GM19467 (cell line): ENCODE results near the gene WDFY1.

ENCODE experiments used
- ATAC-seq: cut with Tn5 transposase; IDR thresholded peaks from one replicate; pipeline ENCODE4 v1.9.1; 2021; ENCODE audit warnings: mild to moderate bottlenecking, moderate library complexity; ENCODE audit not compliant: unreplicated experiment

Gene WDFY1, protein sequence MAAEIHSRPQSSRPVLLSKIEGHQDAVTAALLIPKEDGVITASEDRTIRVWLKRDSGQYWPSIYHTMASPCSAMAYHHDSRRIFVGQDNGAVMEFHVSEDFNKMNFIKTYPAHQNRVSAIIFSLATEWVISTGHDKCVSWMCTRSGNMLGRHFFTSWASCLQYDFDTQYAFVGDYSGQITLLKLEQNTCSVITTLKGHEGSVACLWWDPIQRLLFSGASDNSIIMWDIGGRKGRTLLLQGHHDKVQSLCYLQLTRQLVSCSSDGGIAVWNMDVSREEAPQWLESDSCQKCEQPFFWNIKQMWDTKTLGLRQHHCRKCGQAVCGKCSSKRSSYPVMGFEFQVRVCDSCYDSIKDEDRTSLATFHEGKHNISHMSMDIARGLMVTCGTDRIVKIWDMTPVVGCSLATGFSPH

DNA sequence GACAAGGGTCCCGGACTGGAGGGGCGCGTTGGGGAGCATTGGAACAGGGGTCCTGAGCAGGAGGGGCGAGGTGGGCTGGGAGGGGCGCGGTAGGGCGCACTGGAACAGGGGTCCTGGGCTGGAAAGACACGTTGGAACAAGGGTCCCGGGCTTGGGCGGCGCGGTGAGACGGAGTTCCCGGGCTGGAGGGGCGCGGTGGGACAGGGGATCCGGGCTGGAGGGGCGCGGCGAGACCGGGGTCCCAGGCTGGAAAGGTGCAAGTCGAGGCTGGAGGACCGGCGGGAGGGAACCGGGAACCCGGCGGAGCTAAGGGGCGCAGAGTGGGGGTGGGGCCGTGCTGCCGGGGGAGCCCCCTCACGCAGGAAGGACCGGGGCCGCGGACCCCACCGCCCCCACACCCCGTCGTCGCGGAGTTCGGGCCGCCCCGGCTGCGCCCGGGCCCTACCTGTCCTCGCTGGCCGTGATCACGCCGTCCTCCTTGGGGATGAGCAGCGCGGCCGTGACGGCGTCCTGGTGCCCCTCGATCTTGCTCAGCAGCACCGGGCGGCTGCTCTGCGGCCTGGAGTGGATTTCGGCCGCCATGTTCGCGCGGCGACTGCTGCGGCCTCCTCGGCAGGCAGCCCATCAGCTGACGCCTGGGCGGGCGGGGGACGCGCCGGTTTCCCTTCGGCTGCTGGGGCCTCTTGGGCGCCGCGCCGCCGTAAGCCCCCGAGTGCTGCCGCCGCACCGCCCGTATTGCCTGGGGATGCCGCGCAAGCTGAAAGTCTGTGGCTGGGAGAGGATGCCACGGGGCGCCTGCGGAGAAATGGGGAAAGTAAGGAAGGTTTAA is at the start of gene WDFY1:
Gene WDFY1, minus strand, starts transcription at position 633 of the 829 bp plus-strand sequence. Its CDS starts 51 bp downstream, at position 582.
- peak; percentile 87 for ATAC-seq

DNA sequence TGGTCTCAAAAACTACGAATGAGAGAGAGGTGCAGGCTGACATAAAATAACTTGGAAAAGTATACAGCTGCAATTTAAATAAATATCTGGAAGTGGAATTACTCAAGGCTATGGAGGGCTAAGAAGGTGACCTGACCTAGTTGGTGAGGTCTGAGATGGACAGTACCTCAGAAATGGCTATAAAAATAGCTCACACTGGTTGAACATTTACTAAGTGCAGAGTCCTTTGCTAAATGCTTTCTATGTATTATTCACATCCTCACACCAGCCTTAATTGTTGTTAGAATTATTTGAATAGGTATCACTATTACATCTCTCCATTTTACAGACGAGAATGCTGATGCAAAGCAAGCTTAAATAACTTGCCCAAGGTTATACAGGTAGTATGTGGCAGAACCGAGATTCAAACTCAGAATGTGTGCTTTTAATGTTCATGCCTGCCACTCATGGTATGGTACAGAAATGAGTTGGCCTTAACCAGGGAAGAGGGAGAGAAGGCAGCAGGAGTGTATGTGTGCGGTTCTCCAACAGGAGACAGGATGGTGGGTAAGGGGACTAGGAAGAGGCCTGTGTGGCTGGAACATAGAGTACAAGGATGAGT is 49.5 kb upstream of the WDFY1 start:
- no peak for ATAC-seq

DNA sequence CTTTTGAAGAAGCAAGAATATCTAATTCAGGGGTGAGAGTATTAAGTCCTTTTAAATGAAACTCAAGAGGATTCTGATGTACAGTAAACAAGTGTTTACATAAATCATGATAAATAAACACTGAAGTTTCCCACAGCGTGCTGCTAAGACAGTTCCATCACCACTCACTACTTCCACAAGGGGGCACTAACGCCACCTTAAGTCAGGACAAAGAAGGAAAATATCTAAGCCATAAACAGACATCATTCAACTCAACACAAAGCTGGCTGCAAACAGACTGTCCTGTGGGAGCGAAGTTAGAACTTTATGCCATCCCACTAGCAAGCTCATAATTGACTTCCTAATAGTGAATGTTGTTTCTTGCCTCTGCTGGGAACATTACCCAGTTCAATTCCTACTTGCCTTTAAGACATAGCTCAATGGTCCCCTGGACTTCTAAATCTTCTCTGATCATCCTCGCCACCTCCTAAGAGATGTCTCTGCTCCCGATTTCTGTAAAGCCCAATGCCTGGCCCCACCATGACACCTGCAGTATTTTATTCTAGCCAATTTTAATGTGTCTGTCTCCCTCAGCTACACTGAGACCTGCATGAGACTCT is 48.6 kb upstream of the WDFY1 start:
- peak; percentile 60 for ATAC-seq

DNA sequence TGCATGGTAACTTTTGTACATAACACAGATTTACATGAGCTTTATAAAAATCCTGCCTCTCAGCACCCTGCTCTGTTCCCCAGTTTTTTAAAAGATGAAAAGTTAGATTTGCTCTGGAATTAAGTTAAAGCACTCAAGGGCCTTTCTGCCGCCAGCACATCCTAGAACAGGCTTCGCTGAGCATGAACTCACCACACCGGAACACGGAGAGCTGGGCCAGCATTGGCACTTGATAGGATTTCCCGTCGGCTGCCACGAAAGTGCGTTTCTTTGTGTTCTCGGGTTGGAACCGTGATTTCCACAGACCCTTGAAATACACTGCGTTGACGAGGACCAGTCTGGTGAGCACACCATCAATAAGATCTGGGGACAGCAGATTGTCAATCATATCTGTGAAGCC is 46.5 kb upstream of the WDFY1 start:
- ATAC-seq: no peak

DNA sequence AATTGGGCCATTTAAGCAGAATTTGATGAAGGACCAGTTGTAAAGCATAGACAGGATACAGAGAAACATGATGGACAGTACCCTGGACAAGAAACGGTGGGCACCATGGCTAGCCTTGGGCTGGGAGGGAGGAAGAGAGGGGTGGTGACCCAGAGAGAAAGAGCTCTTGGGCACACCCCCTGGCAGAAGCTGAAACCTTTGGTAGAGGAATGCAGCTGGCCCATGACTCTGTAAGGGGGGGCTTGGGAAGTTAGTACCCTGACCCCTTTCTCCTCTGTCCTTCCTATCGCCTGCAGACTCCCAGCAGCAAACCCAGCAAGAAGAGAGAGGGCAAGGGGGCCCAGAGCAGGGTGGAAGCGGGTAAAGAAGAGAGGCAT is 44.7 kb upstream of the WDFY1 start:
- no peak for ATAC-seq

DNA sequence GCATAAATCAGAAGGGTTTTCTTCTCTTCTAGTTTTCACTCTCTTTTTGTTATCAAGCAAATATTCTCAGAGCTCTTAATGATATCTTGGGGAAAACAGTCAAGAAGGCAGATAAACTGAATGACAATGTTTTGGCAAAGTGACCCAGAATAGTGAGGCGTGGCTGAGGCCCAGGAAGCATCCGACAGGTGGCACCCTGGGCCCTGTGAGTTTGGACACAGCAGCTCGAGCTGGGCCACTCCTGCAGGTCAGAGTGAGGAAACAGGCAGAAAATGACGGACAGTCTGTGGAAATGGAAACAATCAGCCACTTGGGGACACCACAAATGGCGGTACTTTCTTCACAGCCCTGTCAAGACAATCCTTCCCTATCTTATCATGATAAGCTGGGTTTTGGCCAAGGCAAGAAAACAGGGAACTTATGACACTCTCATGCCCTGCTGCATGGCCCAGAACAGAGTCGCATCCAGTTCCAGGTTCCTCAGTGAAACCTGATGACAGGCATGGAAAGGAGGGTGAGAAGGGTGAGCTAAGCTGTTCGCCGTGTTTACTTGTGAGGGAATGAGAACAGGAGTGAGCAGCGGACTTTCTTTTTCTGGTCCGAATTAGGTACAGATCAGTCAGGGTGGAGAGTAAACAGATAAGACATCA is 44.2 kb upstream of the WDFY1 start:
- no peak for ATAC-seq

DNA sequence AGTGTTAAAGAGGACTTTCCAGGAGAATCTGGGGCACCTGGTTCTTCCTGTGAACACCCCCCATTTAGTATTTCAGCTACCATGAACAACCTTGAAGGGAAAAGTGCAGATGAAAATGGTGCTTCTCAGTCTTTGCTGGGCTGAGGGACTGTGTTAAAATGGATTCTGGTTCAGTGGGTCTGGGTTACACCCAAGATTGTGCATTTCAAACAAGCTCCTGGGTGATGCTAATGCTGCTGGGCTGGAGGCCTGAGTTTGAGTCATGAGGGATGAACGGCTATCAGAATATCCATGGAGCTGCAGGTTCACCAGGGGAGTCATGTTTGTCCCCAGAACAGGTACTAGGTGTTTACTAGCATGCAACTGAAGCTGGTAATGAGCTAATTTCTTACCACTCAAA is 36.1 kb upstream of the WDFY1 start:
- ATAC-seq: no peak

DNA sequence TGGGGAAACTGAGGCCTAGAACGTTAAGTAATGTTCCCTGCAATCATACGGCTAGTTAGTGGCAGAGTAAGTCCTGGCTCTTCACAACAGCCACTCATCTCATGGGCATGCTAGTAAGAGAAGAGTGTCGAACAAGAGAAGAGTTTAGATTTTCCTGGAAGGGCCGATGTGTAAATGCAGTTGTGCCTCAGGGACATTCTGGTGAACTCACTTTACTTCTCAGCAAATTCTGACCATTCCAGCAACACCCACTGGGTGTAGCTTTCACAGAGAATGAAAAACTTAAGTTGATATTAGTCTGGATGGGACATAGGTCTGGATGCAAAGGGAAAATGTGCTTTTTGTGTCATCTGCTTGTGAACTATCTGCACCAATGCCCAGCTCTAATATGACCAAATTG is 35.7 kb upstream of the WDFY1 start:
- ATAC-seq: no peak

DNA sequence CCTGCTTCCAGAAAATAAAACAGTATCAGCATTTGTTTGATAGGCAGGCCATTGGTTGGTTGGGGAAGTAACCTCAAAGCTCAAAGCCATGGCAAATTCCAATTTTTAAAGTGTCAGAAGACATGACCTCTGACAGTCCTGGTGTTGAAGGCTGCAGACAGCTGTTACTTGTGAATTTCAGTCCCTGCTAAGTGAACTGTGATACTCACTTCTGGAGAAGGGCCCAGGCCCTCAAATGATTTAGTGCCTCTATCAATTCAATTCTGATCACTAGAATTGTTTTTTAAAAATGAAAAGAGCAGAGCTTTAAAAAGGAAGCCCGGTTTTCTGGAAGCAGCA is 35.2 kb upstream of the WDFY1 start:
- ATAC-seq: no peak

DNA sequence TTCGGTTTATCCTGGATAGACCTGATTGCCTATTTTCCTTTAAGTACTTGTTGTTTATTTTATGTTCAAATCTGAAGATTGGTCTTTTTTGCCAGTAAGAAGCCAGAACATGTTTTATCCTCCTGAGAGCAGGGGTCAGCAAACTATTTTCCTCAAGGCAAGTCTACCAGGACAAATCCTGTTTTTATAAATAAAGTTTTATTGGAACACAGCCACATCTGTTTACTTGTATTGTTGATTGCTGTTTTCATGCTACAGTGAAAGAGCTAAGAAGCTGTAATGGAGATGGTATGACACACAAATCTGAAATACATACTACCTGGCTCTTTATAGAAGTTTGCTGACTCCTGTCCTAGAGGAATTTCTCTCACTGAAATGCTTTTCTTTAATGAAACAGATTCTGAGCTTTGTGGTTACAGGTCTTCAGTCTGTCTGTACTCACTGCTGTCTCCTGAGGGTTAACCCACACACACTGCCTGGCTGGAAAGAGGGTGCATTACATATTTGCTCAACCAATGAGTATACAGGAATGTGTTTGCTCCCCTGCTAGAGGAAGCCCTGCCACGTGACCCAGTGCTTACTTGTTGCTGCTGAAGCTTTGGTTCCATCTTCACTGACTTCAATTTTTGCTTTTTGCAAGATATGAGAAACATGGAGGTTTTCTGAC is 34.7 kb upstream of the WDFY1 start:
- ATAC-seq: no peak

DNA sequence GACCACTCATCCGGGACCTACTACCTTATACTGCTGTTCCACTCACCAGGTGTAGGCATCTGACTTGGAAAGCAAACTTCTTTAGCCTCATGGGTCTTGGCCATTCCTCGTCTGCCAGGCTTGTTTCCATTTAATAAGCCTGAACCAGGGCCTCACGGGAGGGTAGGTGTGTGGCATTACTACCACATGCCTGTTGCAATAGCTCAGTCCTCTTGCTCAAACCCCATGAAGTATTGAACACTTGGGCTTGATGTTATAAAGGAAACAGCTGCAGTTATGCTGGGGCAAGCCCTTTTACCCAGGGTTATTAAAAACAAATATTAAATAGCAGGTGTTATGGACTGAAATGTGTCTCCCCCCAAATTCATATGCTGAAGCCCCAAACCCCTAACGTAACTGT is 33.3 kb upstream of the WDFY1 start:
- ATAC-seq: no peak

DNA sequence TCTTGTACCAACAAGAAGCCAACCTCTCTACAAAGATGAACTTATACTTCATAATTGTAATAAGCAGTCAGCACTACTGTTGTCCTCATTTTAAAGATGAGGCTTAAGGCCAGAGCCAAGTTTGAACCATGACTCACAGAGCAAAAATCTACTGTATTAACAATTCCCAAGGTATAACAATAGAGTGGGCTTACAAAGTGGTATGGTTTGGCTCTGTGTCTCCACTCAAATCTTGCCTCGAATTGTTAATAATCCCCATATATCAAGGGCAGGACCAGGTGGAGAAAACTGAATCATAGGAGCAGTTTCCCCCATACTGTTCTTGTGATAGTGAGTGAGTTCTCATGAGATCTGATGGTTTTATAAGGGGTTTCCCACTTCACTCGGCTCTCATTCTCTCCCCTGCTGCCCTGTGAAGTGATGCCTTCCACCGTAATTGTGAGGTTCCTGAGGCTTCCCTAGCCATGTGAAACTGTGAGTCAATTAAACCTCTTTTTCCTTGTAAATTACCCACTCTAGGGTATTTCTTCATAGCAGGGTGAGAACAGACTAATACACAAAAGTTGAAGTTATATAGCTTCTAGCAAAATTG is 31.6 kb upstream of the WDFY1 start:
- no peak for ATAC-seq

DNA sequence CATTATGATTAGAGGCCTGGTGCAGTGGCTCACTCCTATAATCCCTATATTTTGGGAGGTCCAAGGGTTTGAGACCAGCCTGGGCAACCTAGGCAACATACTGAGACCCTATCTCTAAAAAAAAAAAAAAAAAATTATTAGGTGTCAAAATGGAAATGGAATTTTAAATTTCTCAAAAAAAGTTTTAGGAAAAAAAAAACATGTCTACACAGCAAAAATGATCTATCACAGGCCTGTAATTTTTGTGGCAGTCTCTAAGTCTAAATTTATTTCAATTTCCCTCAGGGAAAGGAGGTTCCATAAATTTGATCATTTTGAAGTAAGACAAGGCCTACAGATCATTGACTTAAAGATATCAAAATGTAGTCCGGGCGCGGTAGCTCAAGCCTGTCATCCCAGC is 28.5 kb upstream of the WDFY1 start:
- ATAC-seq: no peak

DNA sequence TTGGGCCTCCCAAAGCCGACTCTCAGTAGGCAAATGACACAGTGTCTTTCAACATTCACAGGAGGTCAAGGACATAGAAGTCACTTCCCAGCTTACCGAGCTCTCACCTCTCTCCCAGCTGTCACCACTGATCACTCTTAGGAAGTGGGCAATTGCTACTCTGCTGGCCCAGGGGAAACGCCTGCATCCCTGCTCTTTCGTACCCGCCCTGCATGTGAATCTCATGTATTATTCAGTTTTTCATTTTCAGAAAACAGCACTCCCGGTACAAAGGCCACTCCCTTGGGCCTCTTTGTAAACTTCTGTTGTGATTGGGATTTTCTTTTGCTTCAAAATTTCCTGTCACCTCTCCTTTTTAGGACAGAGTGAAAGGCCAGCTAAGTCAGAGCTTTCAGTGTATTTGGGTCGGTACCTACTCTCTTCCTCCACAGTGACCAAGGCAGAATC is 27.5 kb upstream of the WDFY1 start:
- ATAC-seq: no peak

DNA sequence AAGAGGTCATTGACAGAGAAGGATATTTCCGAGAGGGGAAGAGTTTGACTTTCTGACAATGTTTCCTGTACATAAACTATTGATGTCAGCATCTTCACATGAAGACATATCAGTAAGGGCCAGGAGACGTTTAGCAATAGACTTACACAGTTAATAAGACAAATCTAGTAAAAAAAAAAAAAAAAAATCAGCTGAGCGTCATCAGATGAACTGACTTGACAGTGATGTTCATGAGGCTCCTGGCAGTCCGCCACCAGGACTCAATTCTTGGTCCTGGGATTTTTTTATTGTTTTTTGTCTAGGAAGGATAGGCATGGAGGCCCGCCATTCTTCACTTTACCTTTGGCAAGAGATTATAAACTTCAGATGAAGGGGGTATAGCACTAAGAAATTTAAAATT is 26.6 kb upstream of the WDFY1 start:
- ATAC-seq: no peak

DNA sequence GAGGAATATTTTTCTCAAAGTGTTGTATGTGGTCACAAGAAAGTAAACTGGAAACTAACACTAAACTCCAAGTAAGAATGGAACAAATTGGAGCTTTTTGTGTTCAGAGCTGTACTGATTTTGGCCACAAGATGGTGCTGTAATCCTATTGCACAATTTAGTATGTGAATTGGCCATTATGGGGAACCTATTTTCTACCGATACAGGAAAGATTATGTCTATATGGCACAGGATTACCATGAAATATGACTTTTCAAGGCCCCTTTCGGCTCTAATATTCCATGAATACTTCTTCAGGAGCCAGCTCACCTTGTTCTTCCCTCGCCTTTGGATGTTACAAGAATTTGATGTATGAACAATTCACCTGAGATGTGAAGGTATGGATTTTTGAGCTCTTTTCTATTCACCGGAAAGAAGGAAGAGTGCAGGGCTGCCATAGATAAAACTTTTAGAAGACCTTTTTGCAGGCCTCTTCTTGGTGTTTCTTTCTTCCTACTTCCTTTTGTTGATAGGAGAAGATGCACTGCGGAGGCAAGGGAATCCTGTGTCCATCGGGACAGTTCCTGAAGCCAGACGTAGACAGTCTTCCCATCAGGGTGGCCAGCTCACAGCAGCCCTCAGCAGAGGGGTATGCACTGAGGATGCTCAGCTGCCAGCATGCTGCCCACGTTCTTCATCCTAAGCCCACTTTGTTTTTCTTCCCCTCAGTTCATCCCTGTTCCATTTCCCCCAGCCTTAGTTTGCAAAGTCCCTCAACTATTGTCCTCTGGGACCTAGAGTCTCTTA is 25.4 kb upstream of the WDFY1 start:
- ATAC-seq: no peak

DNA sequence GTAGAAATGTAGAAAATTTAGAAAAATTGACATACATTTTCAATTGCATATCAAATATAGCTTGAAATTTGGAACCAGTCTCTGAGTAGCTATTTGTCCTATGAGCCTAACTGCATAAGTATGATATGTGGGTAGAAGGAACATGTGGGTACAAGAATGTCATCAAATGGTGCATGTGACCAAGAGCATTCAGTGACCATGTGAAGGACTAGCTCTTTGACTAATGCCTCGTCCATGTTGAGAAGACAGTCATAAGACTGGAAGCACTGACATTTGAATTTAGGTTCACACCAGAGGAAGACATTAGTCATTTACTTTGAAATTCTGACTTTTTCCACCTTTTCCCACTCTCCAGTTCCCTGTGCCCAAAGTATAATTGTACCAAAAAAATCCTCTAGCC is 24.7 kb upstream of the WDFY1 start:
- ATAC-seq: no peak

DNA sequence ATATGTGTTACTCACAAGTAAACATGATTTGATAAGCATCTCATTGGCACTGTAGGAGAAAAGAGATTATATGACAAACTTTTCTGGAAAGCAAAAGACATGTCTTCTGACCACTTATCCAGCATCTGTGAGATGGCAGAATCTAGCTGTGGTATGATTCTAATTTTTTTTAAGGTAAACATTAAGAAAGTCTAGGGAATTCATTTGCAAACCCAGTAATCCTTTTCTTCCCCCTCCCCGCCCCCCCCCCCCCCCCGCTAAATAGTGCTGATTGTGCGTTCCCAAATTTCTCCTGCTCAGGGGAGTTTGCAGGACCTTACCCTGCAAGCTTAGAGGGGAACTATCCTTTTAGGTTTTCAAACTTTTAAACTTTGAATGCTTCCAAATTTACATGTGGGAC is 24.2 kb upstream of the WDFY1 start:
- ATAC-seq: no peak

DNA sequence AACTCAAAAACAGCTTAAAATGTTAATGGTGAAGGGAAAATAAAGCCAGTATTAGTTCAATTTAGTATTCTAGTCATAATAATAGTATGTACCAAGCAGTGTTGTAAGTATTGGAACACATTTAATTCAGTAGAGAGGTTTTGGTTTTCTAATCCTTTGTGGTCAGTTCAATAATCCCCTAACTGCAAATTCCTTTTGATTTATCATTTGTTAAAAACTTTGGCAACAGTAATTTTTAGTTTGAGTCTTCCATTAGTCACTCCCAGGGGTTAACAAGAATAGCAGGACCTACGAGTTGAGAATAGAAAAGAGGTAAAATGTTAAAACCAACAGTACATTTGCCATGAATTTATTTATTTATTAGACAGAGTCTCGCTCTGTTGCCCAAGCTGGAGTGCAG is 22.8 kb upstream of the WDFY1 start:
- ATAC-seq: no peak
